Esophagus muscularis mucosa (tissue), 4 donors: ENCODE data around the gene PRMT5.

ENCODE experiments used
- EP300 ChIP-seq: sonication (generic); formaldehyde crosslinking; IDR thresholded peaks from one replicate; pipeline ENCODE4 v1.6.1; 2017; ENCODE audit warnings: antibody characterized with exemption
- POLR2A ChIP-seq: fragments of 450-650 bp; IDR thresholded peaks from one replicate; pipeline ENCODE4 v1.6.1; 2017; ENCODE audit warnings: antibody characterized with exemption, moderate library complexity, mild to moderate bottlenecking, low read depth
- TF ChIP-seq, protein P1 (sequence below), 3 experiments: fragments of 200-600 bp in 2 of 3; fragments of 450-650 bp in 1 of 3; sonication (generic) in 2 of 3; IDR thresholded peaks; one replicate each; pipeline ENCODE4 v1.5.1; 2017 to 2019; ENCODE audit warnings: antibody characterized with exemption in 3 of 3, mild to moderate bottlenecking in 2 of 3, moderate library complexity in 1 of 3

DNA sequence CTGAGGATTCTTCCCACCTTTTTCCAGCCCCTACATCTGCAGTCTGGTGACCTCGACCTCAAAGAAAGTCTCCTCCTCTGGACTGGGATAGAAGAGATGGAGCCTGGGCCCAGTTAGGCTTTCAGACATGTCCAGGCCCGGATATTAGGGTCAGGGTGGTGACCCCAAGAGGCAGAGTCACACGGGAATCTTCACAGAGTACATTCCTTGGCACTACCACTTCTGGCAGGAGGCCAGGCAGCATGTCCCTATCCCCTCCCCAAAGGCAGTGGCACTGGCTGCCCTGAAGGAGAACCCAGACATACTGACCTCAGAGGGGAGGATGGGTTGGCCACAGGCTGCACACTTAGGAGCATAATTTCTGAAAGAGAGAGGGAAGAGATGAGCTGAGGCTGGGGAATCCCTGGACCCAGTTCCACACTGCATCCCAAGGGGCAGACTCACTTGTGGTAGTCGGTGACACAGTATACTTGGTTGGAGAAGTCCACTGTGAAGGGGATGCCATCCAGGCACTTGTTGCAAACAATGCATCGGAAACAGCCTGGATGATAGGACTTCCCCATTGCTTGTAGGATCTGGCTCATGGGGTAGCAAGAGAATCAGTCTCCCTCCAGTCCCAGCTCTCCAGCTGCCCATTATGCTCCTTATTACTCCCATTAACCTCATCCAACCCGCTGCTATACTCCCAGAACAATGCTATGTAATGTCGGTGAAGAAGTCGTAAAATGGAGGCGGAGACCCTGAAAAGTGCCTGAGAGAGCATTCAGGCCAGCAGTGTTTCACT lies 45.5 kb upstream of the PRMT5 start:
- TF ChIP-seq EP300 (no peak), POLR2A (no peak)
- TF ChIP-seq, protein P1, sequence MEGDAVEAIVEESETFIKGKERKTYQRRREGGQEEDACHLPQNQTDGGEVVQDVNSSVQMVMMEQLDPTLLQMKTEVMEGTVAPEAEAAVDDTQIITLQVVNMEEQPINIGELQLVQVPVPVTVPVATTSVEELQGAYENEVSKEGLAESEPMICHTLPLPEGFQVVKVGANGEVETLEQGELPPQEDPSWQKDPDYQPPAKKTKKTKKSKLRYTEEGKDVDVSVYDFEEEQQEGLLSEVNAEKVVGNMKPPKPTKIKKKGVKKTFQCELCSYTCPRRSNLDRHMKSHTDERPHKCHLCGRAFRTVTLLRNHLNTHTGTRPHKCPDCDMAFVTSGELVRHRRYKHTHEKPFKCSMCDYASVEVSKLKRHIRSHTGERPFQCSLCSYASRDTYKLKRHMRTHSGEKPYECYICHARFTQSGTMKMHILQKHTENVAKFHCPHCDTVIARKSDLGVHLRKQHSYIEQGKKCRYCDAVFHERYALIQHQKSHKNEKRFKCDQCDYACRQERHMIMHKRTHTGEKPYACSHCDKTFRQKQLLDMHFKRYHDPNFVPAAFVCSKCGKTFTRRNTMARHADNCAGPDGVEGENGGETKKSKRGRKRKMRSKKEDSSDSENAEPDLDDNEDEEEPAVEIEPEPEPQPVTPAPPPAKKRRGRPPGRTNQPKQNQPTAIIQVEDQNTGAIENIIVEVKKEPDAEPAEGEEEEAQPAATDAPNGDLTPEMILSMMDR (IDR thresholded peaks at IDR 0.05): no peak
